HEK293 (cell line): ENCODE data around the gene TP63.

Experiments used
- CTCF ChIA-PET: fragments of 350-600 bp; formaldehyde crosslinking; extraction: SDS; loops from one replicate; lab custom pipeline; 2021; ENCODE audit warnings: antibody characterized with exemption; lab: Yijun Ruan, JAX
- POLR2A ChIA-PET: fragments of 300-600 bp; formaldehyde crosslinking; extraction: SDS; loops from one replicate; lab custom pipeline; 2020; ENCODE audit warnings: antibody characterized with exemption, inconsistent platforms; lab: Yijun Ruan, JAX
- H3K27ac ChIP-seq: fragments of 200-500 bp; sonication (Bioruptor generic); 2 replicates; pipeline ENCODE4 v1.5.1; 2014; ENCODE audit warnings: low read depth, low read length, control low read depth, inconsistent platforms; ENCODE audit errors: extremely low read depth
- H3K36me3 ChIP-seq, 2 experiments: fragments of 200-500 bp in 1 of 2; sonication (Bioruptor generic) in 1 of 2; 1 replicate in 1 of 2; 2 replicates in 1 of 2; pipeline ENCODE4 v1.5.1; 2014 to 2017; ENCODE audit warnings: inconsistent platforms in 2 of 2, low read length in 2 of 2; ENCODE audit not compliant: control insufficient read depth in 2 of 2, insufficient read depth in 1 of 2
- H3K4me1 ChIP-seq: fragments of 200-500 bp; sonication (Bioruptor generic); 2 replicates; pipeline ENCODE4 v1.5.1; 2014; ENCODE audit warnings: mild to moderate bottlenecking, low read length, inconsistent platforms; ENCODE audit not compliant: control insufficient read depth, insufficient read depth
- H3K4me3 ChIP-seq: 2 replicates; pipeline ENCODE4 v1.5.1; 2011; ENCODE audit warnings: low read depth, mild to moderate bottlenecking, control low read depth, low read length, moderate library complexity
- H3K9me3 ChIP-seq: fragments of 200-500 bp; sonication (Bioruptor generic); 2 replicates; pipeline ENCODE4 v1.5.1; 2014; ENCODE audit warnings: low read depth, low read length, inconsistent platforms; ENCODE audit not compliant: control insufficient read depth, insufficient read depth
- GLIS1 ChIP-seq: fragments of 450-650 bp; formaldehyde crosslinking; IDR thresholded peaks from 2 replicates; pipeline ENCODE4 v1.5.1; 2016; ENCODE audit warnings: missing biosample characterization, missing genetic modification characterization
- KLF16 ChIP-seq: fragments of 450-650 bp; formaldehyde crosslinking; IDR thresholded peaks from 2 replicates; pipeline ENCODE4 v1.5.1; 2017; ENCODE audit warnings: missing biosample characterization, missing genetic modification characterization
- SCRT2 ChIP-seq: fragments of 450-650 bp; formaldehyde crosslinking; IDR thresholded peaks from 2 replicates; pipeline ENCODE4 v1.5.1; 2016; ENCODE audit warnings: missing biosample characterization, missing genetic modification characterization
- ZBTB48 ChIP-seq: fragments of 450-650 bp; formaldehyde crosslinking; IDR thresholded peaks from 2 replicates; pipeline ENCODE4 v1.5.1; 2016; ENCODE audit warnings: missing biosample characterization, missing genetic modification characterization
- ZNF132 ChIP-seq: fragments of 450-650 bp; formaldehyde crosslinking; IDR thresholded peaks from 2 replicates; pipeline ENCODE4 v1.5.1; 2017; ENCODE audit warnings: missing biosample characterization, missing genetic modification characterization, borderline replicate concordance
- ZNF155 ChIP-seq: fragments of 450-650 bp; formaldehyde crosslinking; IDR thresholded peaks from 2 replicates; pipeline ENCODE4 v1.5.1; 2016; ENCODE audit warnings: missing biosample characterization, missing genetic modification characterization
- ZNF16 ChIP-seq: fragments of 450-650 bp; formaldehyde crosslinking; IDR thresholded peaks from 2 replicates; pipeline ENCODE4 v1.5.1; 2016; ENCODE audit warnings: low read depth, missing biosample characterization, missing genetic modification characterization
- ZNF266 ChIP-seq: fragments of 450-650 bp; formaldehyde crosslinking; IDR thresholded peaks from 2 replicates; pipeline ENCODE4 v1.5.1; 2016; ENCODE audit warnings: missing biosample characterization, missing genetic modification characterization, low read depth
- ZNF335 ChIP-seq: fragments of 450-650 bp; formaldehyde crosslinking; conservative IDR thresholded peaks from 2 replicates; pipeline ENCODE4 v1.5.1; 2016; ENCODE audit warnings: missing biosample characterization, missing genetic modification characterization
- ZNF558 ChIP-seq: fragments of 450-650 bp; formaldehyde crosslinking; IDR thresholded peaks from 2 replicates; pipeline ENCODE4 v1.5.1; 2016; ENCODE audit warnings: missing biosample characterization, missing genetic modification characterization
- ZNF747 ChIP-seq: fragments of 450-650 bp; formaldehyde crosslinking; IDR thresholded peaks from 2 replicates; pipeline ENCODE4 v1.5.1; 2016; ENCODE audit warnings: missing biosample characterization, missing genetic modification characterization
- TF ChIP-seq, protein P1 (sequence below): fragments of 450-650 bp; formaldehyde crosslinking; IDR thresholded peaks from 2 replicates; pipeline ENCODE4 v1.5.1; 2016; ENCODE audit warnings: missing biosample characterization, missing genetic modification characterization, low read depth
- TF ChIP-seq, protein P2 (sequence below): fragments of 450-650 bp; formaldehyde crosslinking; IDR thresholded peaks from 2 replicates; pipeline ENCODE4 v1.5.1; 2017; ENCODE audit warnings: missing biosample characterization, missing genetic modification characterization
- TF ChIP-seq, protein P3 (sequence below): fragments of 450-650 bp; formaldehyde crosslinking; IDR thresholded peaks from 2 replicates; pipeline ENCODE4 v1.5.1; 2016; ENCODE audit warnings: missing biosample characterization, missing genetic modification characterization
- TF ChIP-seq, protein P4 (sequence below): fragments of 450-650 bp; formaldehyde crosslinking; IDR thresholded peaks from 2 replicates; pipeline ENCODE4 v1.5.1; 2017; ENCODE audit warnings: missing biosample characterization, mild to moderate bottlenecking, missing genetic modification characterization, moderate library complexity
- TF ChIP-seq, protein P5 (sequence below): fragments of 450-650 bp; formaldehyde crosslinking; IDR thresholded peaks from 2 replicates; pipeline ENCODE4; 2016; ENCODE audit warnings: missing biosample characterization, missing genetic modification characterization
- TF ChIP-seq, protein P6 (sequence below): fragments of 450-650 bp; formaldehyde crosslinking; IDR thresholded peaks from 2 replicates; pipeline ENCODE4 v1.5.1; 2016; ENCODE audit warnings: missing biosample characterization, missing genetic modification characterization, borderline replicate concordance
- TF ChIP-seq, protein P7 (sequence below): fragments of 450-650 bp; formaldehyde crosslinking; IDR thresholded peaks from 2 replicates; pipeline ENCODE4 v1.5.1; 2016; ENCODE audit warnings: missing biosample characterization, missing genetic modification characterization

TP63 gene

DNA sequence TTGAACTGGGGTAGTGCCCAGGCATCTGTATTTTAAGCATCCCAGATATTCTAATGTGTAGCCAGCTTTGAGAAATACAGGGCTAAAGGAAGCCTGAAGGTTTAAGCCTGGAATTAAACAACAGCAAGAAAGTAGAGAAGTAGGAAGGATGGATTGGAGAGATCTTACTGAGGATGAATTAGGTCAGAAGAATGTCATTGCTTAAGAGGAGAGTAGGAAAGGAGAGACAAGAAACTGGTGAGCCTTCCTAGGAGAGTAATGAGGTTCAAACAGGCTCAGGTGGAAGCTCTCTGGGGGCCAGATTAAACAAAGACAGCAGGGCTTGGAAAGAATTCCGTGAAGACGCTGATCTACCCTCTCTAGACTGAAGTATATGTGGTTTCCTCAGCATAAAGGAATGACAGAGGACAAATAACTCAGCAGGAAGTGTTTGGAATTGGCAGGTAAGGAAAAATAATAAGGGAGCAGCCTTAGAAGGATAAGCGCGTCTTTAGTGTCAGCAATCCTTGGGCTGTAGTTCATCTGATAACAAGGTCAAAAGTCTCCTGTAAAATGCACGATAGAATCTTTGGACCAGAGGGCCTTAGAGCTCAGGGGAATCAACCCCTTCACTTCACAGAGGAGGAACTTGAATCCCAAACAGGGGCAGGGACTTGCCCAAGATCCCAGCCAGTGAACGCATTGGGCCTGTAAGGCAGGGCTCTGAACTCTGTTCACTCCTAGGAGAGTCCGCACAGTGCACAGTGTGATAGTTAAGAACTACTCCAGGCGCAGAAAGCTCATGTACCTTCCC, 90.9 kb downstream of the TP63 start:
- TF ChIP-seq ZBTB48 (tag by site-specific recombination) (no peak), SCRT2 (tag by site-specific recombination) (no peak), GLIS1 (tag by site-specific recombination) (no peak)
- TF ChIP-seq, protein P1, sequence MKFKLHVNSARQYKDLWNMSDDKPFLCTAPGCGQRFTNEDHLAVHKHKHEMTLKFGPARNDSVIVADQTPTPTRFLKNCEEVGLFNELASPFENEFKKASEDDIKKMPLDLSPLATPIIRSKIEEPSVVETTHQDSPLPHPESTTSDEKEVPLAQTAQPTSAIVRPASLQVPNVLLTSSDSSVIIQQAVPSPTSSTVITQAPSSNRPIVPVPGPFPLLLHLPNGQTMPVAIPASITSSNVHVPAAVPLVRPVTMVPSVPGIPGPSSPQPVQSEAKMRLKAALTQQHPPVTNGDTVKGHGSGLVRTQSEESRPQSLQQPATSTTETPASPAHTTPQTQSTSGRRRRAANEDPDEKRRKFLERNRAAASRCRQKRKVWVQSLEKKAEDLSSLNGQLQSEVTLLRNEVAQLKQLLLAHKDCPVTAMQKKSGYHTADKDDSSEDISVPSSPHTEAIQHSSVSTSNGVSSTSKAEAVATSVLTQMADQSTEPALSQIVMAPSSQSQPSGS (tag by site-specific recombination) = no peak
- TF ChIP-seq, protein P2, sequence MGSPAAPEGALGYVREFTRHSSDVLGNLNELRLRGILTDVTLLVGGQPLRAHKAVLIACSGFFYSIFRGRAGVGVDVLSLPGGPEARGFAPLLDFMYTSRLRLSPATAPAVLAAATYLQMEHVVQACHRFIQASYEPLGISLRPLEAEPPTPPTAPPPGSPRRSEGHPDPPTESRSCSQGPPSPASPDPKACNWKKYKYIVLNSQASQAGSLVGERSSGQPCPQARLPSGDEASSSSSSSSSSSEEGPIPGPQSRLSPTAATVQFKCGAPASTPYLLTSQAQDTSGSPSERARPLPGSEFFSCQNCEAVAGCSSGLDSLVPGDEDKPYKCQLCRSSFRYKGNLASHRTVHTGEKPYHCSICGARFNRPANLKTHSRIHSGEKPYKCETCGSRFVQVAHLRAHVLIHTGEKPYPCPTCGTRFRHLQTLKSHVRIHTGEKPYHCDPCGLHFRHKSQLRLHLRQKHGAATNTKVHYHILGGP (tag by site-specific recombination) = no peak
- CTCF ChIA-PET = interaction anchor here (0.6 kb wide), 1 partner anchor 10 kb away, joined by 3 read pairs; no protein-coding TSS in a partner anchor

DNA sequence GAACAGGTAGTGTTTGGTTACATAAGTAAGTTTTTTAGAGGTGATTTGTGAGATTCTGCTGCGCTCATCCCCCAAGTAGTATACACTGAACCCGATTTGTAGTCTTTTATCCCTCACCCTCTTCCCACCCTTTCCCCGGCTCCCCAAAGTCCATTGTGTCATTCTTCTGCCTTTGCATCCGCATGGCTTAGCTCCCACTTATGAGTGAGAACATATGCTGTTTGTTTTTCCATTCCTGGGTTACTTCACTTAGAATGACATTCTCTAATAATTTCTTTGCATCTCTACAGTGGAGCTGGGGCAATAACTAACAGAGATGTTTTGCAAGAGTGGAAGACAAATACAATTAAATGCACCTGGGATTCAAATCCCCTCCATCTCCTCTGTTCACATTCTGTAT, 93.2 kb downstream of the TP63 start:
- Histone ChIP-seq H3K27ac (no peak overlapping the region), H3K36me3 (no peaks in the 10 kb centered on the region), H3K4me3 (no peak overlapping the region)
- ChIA-PET POLR2A (no interaction called here), CTCF (no interaction called here)
- TF ChIP-seq ZNF132 (tag by site-specific recombination) (no peak), ZNF155 (tag by site-specific recombination) (no peak), ZNF558 (tag by site-specific recombination) (no peak), ZNF335 (tag by site-specific recombination) (no peak), KLF16 (no peak), ZNF16 (no peak), ZNF747 (tag by site-specific recombination) (no peak), ZNF266 (tag by site-specific recombination) (no peak)
- TF ChIP-seq, protein P3, sequence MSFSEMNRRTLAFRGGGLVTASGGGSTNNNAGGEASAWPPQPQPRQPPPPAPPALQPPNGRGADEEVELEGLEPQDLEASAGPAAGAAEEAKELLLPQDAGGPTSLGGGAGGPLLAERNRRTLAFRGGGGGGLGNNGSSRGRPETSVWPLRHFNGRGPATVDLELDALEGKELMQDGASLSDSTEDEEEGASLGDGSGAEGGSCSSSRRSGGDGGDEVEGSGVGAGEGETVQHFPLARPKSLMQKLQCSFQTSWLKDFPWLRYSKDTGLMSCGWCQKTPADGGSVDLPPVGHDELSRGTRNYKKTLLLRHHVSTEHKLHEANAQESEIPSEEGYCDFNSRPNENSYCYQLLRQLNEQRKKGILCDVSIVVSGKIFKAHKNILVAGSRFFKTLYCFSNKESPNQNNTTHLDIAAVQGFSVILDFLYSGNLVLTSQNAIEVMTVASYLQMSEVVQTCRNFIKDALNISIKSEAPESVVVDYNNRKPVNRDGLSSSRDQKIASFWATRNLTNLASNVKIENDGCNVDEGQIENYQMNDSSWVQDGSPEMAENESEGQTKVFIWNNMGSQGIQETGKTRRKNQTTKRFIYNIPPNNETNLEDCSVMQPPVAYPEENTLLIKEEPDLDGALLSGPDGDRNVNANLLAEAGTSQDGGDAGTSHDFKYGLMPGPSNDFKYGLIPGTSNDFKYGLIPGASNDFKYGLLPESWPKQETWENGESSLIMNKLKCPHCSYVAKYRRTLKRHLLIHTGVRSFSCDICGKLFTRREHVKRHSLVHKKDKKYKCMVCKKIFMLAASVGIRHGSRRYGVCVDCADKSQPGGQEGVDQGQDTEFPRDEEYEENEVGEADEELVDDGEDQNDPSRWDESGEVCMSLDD (tag by site-specific recombination) = no peak
- TF ChIP-seq, protein P4, sequence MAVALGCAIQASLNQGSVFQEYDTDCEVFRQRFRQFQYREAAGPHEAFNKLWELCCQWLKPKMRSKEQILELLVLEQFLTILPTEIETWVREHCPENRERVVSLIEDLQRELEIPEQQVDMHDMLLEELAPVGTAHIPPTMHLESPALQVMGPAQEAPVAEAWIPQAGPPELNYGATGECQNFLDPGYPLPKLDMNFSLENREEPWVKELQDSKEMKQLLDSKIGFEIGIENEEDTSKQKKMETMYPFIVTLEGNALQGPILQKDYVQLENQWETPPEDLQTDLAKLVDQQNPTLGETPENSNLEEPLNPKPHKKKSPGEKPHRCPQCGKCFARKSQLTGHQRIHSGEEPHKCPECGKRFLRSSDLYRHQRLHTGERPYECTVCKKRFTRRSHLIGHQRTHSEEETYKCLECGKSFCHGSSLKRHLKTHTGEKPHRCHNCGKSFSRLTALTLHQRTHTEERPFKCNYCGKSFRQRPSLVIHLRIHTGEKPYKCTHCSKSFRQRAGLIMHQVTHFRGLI (tag by site-specific recombination) = no peak
- TF ChIP-seq, protein P5, sequence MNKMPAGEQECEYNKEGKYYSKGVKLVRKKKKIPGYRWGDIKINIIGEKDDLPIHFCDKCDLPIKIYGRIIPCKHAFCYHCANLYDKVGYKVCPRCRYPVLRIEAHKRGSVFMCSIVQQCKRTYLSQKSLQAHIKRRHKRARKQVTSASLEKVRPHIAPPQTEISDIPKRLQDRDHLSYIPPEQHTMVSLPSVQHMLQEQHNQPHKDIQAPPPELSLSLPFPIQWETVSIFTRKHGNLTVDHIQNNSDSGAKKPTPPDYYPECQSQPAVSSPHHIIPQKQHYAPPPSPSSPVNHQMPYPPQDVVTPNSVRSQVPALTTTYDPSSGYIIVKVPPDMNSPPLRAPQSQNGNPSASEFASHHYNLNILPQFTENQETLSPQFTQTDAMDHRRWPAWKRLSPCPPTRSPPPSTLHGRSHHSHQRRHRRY = no peak
- TF ChIP-seq, protein P6, sequence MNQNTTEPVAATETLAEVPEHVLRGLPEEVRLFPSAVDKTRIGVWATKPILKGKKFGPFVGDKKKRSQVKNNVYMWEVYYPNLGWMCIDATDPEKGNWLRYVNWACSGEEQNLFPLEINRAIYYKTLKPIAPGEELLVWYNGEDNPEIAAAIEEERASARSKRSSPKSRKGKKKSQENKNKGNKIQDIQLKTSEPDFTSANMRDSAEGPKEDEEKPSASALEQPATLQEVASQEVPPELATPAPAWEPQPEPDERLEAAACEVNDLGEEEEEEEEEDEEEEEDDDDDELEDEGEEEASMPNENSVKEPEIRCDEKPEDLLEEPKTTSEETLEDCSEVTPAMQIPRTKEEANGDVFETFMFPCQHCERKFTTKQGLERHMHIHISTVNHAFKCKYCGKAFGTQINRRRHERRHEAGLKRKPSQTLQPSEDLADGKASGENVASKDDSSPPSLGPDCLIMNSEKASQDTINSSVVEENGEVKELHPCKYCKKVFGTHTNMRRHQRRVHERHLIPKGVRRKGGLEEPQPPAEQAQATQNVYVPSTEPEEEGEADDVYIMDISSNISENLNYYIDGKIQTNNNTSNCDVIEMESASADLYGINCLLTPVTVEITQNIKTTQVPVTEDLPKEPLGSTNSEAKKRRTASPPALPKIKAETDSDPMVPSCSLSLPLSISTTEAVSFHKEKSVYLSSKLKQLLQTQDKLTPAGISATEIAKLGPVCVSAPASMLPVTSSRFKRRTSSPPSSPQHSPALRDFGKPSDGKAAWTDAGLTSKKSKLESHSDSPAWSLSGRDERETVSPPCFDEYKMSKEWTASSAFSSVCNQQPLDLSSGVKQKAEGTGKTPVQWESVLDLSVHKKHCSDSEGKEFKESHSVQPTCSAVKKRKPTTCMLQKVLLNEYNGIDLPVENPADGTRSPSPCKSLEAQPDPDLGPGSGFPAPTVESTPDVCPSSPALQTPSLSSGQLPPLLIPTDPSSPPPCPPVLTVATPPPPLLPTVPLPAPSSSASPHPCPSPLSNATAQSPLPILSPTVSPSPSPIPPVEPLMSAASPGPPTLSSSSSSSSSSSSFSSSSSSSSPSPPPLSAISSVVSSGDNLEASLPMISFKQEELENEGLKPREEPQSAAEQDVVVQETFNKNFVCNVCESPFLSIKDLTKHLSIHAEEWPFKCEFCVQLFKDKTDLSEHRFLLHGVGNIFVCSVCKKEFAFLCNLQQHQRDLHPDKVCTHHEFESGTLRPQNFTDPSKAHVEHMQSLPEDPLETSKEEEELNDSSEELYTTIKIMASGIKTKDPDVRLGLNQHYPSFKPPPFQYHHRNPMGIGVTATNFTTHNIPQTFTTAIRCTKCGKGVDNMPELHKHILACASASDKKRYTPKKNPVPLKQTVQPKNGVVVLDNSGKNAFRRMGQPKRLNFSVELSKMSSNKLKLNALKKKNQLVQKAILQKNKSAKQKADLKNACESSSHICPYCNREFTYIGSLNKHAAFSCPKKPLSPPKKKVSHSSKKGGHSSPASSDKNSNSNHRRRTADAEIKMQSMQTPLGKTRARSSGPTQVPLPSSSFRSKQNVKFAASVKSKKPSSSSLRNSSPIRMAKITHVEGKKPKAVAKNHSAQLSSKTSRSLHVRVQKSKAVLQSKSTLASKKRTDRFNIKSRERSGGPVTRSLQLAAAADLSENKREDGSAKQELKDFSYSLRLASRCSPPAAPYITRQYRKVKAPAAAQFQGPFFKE (tag by site-specific recombination) = no peak
- TF ChIP-seq, protein P7, sequence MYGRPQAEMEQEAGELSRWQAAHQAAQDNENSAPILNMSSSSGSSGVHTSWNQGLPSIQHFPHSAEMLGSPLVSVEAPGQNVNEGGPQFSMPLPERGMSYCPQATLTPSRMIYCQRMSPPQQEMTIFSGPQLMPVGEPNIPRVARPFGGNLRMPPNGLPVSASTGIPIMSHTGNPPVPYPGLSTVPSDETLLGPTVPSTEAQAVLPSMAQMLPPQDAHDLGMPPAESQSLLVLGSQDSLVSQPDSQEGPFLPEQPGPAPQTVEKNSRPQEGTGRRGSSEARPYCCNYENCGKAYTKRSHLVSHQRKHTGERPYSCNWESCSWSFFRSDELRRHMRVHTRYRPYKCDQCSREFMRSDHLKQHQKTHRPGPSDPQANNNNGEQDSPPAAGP (tag by site-specific recombination) = no peak
- TF ChIP-seq, all 188 proteins: peak for 0
- no peaks in the 10 kb centered on the region for H3K9me3 ChIP-seq
- no peaks in the 10 kb centered on the region for H3K4me1 ChIP-seq

More for the DNA sequence above, 90.9 kb downstream of the TP63 start:
- H3K4me3 ChIP-seq = no peak overlapping the region
- no peak overlapping the region for H3K27ac ChIP-seq
- POLR2A ChIA-PET = no interaction called here
- H3K4me1 ChIP-seq = no peaks in the 10 kb centered on the region
- H3K9me3 ChIP-seq = no peaks in the 10 kb centered on the region
- no peaks in the 10 kb centered on the region for H3K36me3 ChIP-seq
